Loucy (cell line): ENCODE data around the gene LRFN4.

Experiments
- H2AFZ ChIP-seq: fragments of 200-600 bp; sonication (generic); 2 replicates; pipeline ENCODE4 v1.6.0; 2016; ENCODE audit warnings: antibody characterized with exemption, mild to moderate bottlenecking, low read length, moderate library complexity
- H3F3A ChIP-seq: fragments of 200-600 bp; 2 replicates; pipeline ENCODE4 v1.6.0; 2016; ENCODE audit warnings: antibody characterized with exemption, low read depth, mild to moderate bottlenecking
- H3K27me3 ChIP-seq: fragments of 200-600 bp; sonication (generic); 2 replicates; pipeline ENCODE4 v1.6.1; 2014; ENCODE audit warnings: low read length, mild to moderate bottlenecking; ENCODE audit not compliant: insufficient read depth, poor library complexity, severe bottlenecking
- H3K36me3 ChIP-seq: fragments of 200-600 bp; sonication (generic); 2 replicates; pipeline ENCODE4 v1.6.1; 2016; ENCODE audit warnings: low read length; ENCODE audit not compliant: insufficient read depth
- H3K4me1 ChIP-seq: fragments of 200-600 bp; sonication (generic); 2 replicates; pipeline ENCODE4 v1.5.1; 2014; ENCODE audit warnings: low read length, mild to moderate bottlenecking; ENCODE audit not compliant: insufficient read depth, poor library complexity, severe bottlenecking
- H3K4me2 ChIP-seq: fragments of 200-600 bp; sonication (generic); 2 replicates; pipeline ENCODE4 v1.6.0; 2014; ENCODE audit warnings: antibody characterized with exemption, low read length, low read depth, mild to moderate bottlenecking; ENCODE audit not compliant: poor library complexity, severe bottlenecking
- H3K4me3 ChIP-seq: fragments of 200-600 bp; sonication (generic); 2 replicates; pipeline ENCODE4 v1.5.1; 2014; ENCODE audit warnings: low read length, mild to moderate bottlenecking, mixed read lengths; ENCODE audit not compliant: poor library complexity, severe bottlenecking
- H3K79me2 ChIP-seq: fragments of 200-600 bp; sonication (generic); 2 replicates; pipeline ENCODE4 v1.6.1; 2014; ENCODE audit warnings: low read length; ENCODE audit not compliant: insufficient read depth
- H3K9ac ChIP-seq: fragments of 200-600 bp; sonication (generic); 2 replicates; pipeline ENCODE4 v1.6.0; 2014; ENCODE audit warnings: mild to moderate bottlenecking, low read depth, low read length, moderate library complexity; ENCODE audit not compliant: poor library complexity, severe bottlenecking
- H3K9me2 ChIP-seq: fragments of 200-600 bp; sonication (generic); replicated peaks from 2 replicates; pipeline ENCODE4 v1.6.1; 2016; ENCODE audit warnings: low read depth, low read length, mixed read lengths
- H3K9me3 ChIP-seq: fragments of 200-600 bp; sonication (generic); 2 replicates; pipeline ENCODE4 v1.6.1; 2014; ENCODE audit warnings: mild to moderate bottlenecking, antibody characterized with exemption, low read length, low read depth; ENCODE audit not compliant: insufficient read depth
- H4K20me1 ChIP-seq: fragments of 200-600 bp; sonication (generic); 2 replicates; pipeline ENCODE4 v1.6.0; 2014; ENCODE audit warnings: antibody characterized with exemption, low read length, mild to moderate bottlenecking; ENCODE audit not compliant: insufficient read depth, poor library complexity, severe bottlenecking
- CTCF ChIP-seq: fragments of 200-600 bp; sonication (generic); conservative IDR thresholded peaks from 2 replicates; pipeline ENCODE4 v1.5.1; 2014; ENCODE audit warnings: mild to moderate bottlenecking, antibody characterized with exemption, low read length
- EZH2phosphoT487 ChIP-seq: fragments of 200-600 bp; IDR thresholded peaks from 2 replicates; pipeline ENCODE4 v1.6.1; 2018; ENCODE audit warnings: antibody characterized with exemption, mild to moderate bottlenecking, moderate library complexity, borderline replicate concordance

The LRFN4 gene

GRCh38 chr11:66840317-66841091 is 16.4 kb upstream of the LRFN4 start:
- no peak overlapping the region for H2AFZ ChIP-seq
- H3K27me3 ChIP-seq: no peaks in the 10 kb centered on the region
- peaks cover 35% of the 10 kb centered on the region for H3K4me1 ChIP-seq
- no peaks in the 10 kb centered on the region for H3K36me3 ChIP-seq
- H3F3A ChIP-seq: 0 out of 2 replicates have a peak, but pooled peaks cover 3% of the 10 kb centered on the region
- peaks cover 51% of the 10 kb centered on the region for H3K79me2 ChIP-seq
- peak overlapping the region; percentile 40 for H3K9ac ChIP-seq
- H3K9me2 ChIP-seq: no peaks in the 10 kb centered on the region
- TF ChIP-seq EZH2phosphoT487 (no peak), CTCF (no peak)
- H3K4me3 ChIP-seq: peak overlapping the region; percentile 0
- H3K4me2 ChIP-seq: peak overlapping the region; percentile 97
- H4K20me1 ChIP-seq: peaks cover 26% of the 10 kb centered on the region
- H3K9me3 ChIP-seq: no peaks in the 10 kb centered on the region

- Histone ChIP-seq H3K9me2 (no peaks in the 10 kb centered on the region), H3K79me2 (peaks cover 58% of the 10 kb centered on the region), H3K36me3 (peaks cover 4% of the 10 kb centered on the region; the same call in 1 of the 2 replicates), H3K4me2 (peak overlapping the region; percentile 97), H3K9me3 (no peaks in the 10 kb centered on the region), H4K20me1 (peaks cover 26% of the 10 kb centered on the region), H2AFZ (no peak overlapping the region), H3K4me1 (peaks cover 35% of the 10 kb centered on the region), H3F3A (0 out of 2 replicates have a peak, but pooled peaks cover 3% of the 10 kb centered on the region), H3K9ac (peak overlapping the region; percentile 97), H3K27me3 (no peaks in the 10 kb centered on the region), H3K4me3 (peak overlapping the region; percentile 95)
- TF ChIP-seq EZH2phosphoT487 (no peak), CTCF (no peak)
Observed at GRCh38 chr11:66841861-66842260, 15.0 kb upstream of the LRFN4 start.

- Histone ChIP-seq H3K9ac (peak overlapping the region; percentile 97), H3K4me2 (peak overlapping the region; percentile 97), H3K9me2 (no peaks in the 10 kb centered on the region), H3K79me2 (peaks cover 58% of the 10 kb centered on the region), H2AFZ (no peak overlapping the region), H3K4me1 (peaks cover 35% of the 10 kb centered on the region), H4K20me1 (peaks cover 26% of the 10 kb centered on the region), H3K4me3 (peak overlapping the region; percentile 95), H3F3A (0 out of 2 replicates have a peak, but pooled peaks cover 3% of the 10 kb centered on the region), H3K36me3 (peaks cover 6% of the 10 kb centered on the region; the same call in 1 of the 2 replicates), H3K27me3 (no peaks in the 10 kb centered on the region), H3K9me3 (no peaks in the 10 kb centered on the region)
- TF ChIP-seq EZH2phosphoT487: no peak
- TF ChIP-seq CTCF: no peak
Observed at GRCh38 chr11:66842501-66842895, 14.4 kb upstream of the LRFN4 start.
